HUES6 (cell line): ENCODE results near the gene HERC4.

Experiments
- H3K27ac ChIP-seq: 2 replicates; pipeline ENCODE4 v1.7.0; 2013; ENCODE audit warnings: low read depth, mild to moderate bottlenecking, low read length, inconsistent platforms
- H3K27me3 ChIP-seq: 2 replicates; pipeline ENCODE4 v1.6.1; 2013; ENCODE audit warnings: low read length; ENCODE audit not compliant: control insufficient read depth, insufficient read depth
- H3K36me3 ChIP-seq: 2 replicates; pipeline ENCODE4 v1.6.1; 2013; ENCODE audit warnings: low read length; ENCODE audit not compliant: control insufficient read depth, insufficient read depth
- H3K4me1 ChIP-seq: 2 replicates; pipeline ENCODE4 v1.6.1; 2013; ENCODE audit warnings: low read length; ENCODE audit not compliant: control insufficient read depth, insufficient read depth
- H3K4me3 ChIP-seq: 2 replicates; pipeline ENCODE4 v1.5.1; 2013; ENCODE audit warnings: low read depth, low read length
- H3K9ac ChIP-seq: one replicate; pipeline ENCODE4 v1.6.1; 2013; ENCODE audit warnings: mild to moderate bottlenecking, low read length
- H3K9me3 ChIP-seq: 2 replicates; pipeline ENCODE4 v1.6.1; 2013; ENCODE audit warnings: low read depth, low read length; ENCODE audit not compliant: control insufficient read depth, insufficient read depth

Gene HERC4

DNA sequence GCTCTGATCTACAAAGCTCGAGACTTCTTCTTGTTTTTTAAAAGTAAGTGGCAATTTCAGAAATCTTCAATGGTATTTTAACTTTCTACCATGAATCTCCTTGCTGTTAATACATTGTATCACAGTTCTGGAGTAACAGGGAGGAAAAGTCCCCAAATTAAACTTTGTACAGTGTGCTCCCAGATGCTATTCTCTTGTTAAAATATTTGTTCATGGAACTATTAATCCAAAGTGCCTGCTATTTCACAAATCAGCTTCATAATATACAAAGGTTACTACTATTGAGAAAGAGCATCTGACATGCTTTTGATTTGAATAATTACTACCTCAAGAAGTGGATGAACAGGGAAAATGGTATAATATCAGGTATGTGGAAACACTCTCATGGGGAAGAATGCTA, 154.0 kb downstream of the HERC4 start:
- Histone ChIP-seq H3K27me3 (no peaks in the 10 kb centered on the region), H3K27ac (no peak overlapping the region), H3K9me3 (no peaks in the 10 kb centered on the region), H3K36me3 (peaks cover 44% of the 10 kb centered on the region), H3K4me1 (no peaks in the 10 kb centered on the region), H3K9ac (no peak overlapping the region), H3K4me3 (no peak overlapping the region)

DNA sequence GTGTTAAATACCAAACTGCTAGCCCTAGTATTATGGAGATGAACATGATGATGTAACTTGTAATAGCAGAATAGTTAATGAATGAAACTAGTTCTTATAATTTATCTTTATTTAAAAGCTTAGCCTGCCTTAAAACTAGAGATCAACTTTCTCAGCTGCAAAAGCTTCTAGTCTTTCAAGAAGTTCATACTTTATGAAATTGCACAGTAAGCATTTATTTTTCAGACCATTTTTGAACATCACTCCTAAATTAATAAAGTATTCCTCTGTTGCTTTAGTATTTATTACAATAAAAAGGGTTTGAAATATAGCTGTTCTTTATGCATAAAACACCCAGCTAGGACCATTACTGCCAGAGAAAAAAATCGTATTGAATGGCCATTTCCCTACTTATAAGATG, 157.4 kb downstream of the HERC4 start:
- H3K27ac ChIP-seq = no peak overlapping the region

DNA sequence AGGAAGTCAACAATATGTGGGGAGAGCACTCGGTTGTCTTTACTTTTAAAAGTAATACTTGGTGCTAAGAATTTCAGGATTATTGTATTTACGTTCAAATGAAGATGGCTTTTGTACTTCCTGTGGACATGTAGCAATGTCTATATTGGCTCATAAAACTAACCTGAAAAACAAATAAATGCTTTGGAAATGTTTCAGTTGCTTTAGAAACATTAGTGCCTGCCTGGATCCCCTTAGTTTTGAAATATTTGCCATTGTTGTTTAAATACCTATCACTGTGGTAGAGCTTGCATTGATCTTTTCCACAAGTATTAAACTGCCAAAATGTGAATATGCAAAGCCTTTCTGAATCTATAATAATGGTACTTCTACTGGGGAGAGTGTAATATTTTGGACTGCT, 157.9 kb downstream of the HERC4 start:
- no peaks in the 10 kb centered on the region for H3K27me3 ChIP-seq
- peaks cover 60% of the 10 kb centered on the region for H3K36me3 ChIP-seq
- H3K4me3 ChIP-seq = no peak overlapping the region
- H3K9ac ChIP-seq = no peak overlapping the region
- H3K27ac ChIP-seq = 0 out of 2 replicates have a peak overlapping the region, but pooled peaks have one; percentile 11
- H3K4me1 ChIP-seq = no peaks in the 10 kb centered on the region; the same call in 1 of the 2 replicates
- no peaks in the 10 kb centered on the region for H3K9me3 ChIP-seq

More for the DNA sequence above, 157.4 kb downstream of the HERC4 start:
- Histone ChIP-seq H3K9me3 (no peaks in the 10 kb centered on the region), H3K4me1 (no peaks in the 10 kb centered on the region; the same call in 1 of the 2 replicates), H3K4me3 (no peak overlapping the region), H3K27me3 (no peaks in the 10 kb centered on the region), H3K9ac (no peak overlapping the region), H3K36me3 (peaks cover 59% of the 10 kb centered on the region)

DNA sequence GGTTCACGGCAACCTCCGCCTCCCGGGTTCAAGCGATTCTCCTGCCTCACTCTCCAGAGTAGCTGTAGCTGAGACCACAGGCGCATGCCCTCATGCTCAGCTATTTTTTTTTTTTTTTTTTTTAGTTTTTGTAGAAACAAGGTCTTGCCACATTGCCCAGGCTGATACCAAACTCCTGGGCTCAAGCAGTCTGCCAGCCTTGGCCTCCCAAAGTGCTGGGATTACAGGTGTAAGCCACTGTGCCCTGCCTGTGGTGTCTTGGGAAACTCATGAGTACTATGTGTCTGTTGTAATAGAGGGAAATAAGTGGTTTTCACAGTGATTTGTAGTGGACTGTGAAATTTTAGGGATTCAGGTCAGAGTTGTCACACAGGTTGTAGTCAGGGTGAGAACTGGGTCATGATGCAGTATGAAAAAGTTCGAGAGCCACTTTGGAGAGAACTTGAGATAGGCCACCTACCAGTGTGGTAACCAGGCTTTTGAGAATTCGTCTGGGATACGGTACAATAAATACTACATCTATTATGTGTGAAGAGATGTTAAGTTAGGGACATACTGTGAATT, 160.2 kb downstream of the HERC4 start:
- Histone ChIP-seq H3K27me3 (no peaks in the 10 kb centered on the region), H3K9ac (no peak overlapping the region), H3K4me1 (no peaks in the 10 kb centered on the region; the same call in 1 of the 2 replicates), H3K27ac (no peak overlapping the region), H3K9me3 (no peaks in the 10 kb centered on the region), H3K36me3 (peaks cover 80% of the 10 kb centered on the region), H3K4me3 (no peak overlapping the region)

DNA sequence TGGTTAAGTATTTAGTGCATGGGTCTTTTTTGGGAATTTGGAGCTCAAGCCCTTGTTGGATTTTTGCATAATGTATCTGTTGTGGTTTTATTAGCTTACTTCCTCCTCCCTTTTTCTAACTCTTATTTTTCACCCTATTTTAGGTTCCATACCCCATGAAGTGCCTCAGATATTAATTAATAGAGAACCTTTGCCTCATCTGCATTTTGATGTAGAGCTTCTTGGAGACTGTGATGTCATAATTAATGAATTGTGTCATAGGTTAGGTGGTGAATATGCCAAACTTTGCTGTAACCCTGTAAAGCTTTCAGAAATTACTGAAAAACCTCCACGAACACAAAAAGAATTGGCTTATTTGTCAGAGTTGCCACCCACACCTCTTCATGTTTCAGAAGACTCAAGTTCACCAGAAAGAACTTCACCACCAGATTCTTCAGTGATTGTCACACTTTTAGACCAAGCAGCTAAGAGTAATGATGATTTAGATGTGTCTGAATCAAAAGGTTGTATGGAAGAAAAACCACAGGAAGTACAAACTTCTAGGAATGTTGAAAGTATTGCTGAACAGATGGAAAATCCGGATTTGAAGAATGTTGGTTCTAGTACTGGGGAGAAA, 162.6 kb downstream of the HERC4 start:
- Histone ChIP-seq H3K4me3 (no peak overlapping the region), H3K9me3 (no peaks in the 10 kb centered on the region), H3K36me3 (peaks cover 96% of the 10 kb centered on the region), H3K9ac (no peak overlapping the region), H3K27ac (no peak overlapping the region), H3K4me1 (no peaks in the 10 kb centered on the region; the same call in 1 of the 2 replicates), H3K27me3 (no peaks in the 10 kb centered on the region)

DNA sequence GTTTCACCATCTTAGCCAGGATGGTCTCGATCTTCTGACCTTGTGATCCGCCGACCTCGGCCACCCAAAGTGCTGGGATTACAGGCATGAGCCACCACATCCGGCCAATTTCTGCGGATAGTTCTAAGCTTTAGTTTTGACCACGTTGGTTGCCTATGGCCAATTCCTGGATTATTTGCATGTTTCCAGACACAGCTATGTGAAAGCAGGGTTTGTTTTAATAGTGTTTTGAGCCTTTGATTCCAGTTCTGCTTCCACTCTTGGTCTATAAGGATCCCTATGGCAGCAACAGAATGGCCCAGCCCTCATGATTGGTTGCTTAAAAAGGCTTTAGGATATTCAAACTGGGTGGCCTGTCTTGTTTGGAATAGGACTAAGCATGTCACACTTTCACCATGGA, 171.5 kb downstream of the HERC4 start:
- peaks cover 4% of the 10 kb centered on the region; the same call in 1 of the 2 replicates for H3K4me1 ChIP-seq
- H3K9me3 ChIP-seq = no peaks in the 10 kb centered on the region
- no peaks in the 10 kb centered on the region for H3K27me3 ChIP-seq
- H3K27ac ChIP-seq = no peak overlapping the region
- H3K4me3 ChIP-seq = no peak overlapping the region
- no peak overlapping the region for H3K9ac ChIP-seq
- H3K36me3 ChIP-seq = peaks cover 90% of the 10 kb centered on the region

DNA sequence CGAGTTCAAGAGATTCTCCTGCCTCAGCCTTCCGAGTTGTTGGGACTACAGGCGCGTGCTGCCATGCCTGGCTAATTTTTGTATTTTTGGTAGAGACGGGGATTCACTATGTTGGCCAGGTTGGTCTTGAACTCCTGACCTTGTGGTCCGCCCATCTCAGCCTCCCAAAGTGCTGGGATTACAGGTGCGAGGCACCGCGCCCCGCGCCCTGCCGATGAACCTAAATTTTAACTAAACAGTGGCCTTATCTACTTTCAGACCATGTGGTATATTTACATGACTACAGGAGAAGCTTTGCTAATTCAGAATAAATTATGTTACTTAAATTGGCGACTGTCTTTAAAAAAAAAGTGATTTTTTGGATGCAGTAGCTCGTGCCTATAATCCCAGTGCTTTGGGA, 181.4 kb downstream of the HERC4 start:
- Histone ChIP-seq H3K9ac (no peak overlapping the region), H3K9me3 (no peaks in the 10 kb centered on the region), H3K4me1 (no peaks in the 10 kb centered on the region), H3K27ac (no peak overlapping the region), H3K27me3 (no peaks in the 10 kb centered on the region), H3K4me3 (no peak overlapping the region), H3K36me3 (peaks cover 99% of the 10 kb centered on the region)

DNA sequence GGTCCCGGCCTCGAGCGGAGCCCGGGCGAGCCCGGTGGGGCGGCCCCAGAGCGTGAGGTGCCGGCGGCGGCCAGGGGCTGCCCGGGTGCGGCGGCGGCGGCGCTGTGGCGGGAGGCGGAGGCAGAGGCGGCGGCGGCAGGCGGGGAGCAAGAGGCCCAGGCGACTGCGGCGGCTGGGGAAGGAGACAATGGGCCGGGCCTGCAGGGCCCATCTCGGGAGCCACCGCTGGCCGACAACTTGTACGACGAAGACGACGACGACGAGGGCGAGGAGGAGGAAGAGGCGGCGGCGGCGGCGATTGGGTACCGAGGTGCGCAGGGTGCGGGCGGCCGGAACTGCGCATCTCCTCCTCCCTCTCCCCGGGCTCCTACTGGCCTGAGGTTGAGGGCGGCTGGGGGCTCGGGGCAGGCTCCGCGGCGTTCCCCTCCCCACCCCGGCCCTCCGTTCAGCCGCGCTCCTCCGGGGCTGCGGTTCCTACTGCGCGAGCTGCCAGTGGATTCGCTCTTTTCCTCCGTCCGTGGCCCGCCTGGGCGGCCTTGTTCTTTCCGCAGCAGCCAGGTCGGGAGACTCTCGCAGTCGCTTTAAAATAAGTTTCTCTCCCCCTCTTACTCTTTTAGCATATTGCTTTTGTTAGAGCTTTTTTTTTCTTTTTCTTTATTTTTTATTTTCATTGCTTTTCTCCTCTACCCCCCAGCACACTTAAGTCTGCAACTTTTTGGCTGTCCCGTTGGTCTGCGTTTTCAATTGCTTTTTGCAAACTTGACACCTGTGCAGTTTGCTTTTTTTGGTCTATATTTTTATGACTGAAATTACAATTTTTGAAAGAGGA, 190.0 kb downstream of the HERC4 start:
- Histone ChIP-seq H3K4me3 (peak overlapping the region; percentile 88), H3K27me3 (no peaks in the 10 kb centered on the region), H3K4me1 (peaks cover 5% of the 10 kb centered on the region; the same call in 1 of the 2 replicates), H3K36me3 (peaks cover 37% of the 10 kb centered on the region), H3K9ac (peak overlapping the region; percentile 88), H3K9me3 (no peaks in the 10 kb centered on the region), H3K27ac (peak overlapping the region; percentile 80; the same call in 1 of the 2 replicates)

DNA sequence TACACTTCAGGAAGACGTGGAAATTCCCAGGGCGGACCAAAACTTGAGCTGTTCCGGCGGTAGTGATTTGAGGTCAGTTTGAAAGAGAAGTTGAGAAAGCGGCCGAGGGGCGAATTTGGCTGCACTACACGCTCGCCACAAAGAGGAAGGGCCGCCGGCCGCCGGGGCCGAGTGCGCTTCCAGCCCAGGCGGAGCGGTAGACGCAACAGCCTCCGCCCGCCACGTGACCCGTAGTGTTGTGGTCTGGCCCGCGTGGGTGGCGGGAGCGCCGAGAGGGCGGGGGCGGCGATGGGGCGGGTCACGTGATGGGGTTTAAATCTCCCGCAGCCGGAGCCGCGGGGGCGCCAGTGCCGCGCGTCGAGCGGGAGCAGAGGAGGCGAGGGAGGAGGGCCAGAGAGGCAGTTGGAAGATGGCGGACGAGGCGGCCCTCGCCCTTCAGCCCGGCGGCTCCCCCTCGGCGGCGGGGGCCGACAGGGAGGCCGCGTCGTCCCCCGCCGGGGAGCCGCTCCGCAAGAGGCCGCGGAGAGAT, 190.7 kb downstream of the HERC4 start, which contains the start of gene SIRT1:
Gene SIRT1 (plus strand): TSS at position 344 of the 529 bp plus-strand sequence. CDS start 66 bp downstream, at position 410.
- peak within 1 kb of the TSS; percentile 88 for H3K4me3 ChIP-seq
- H3K9me3 ChIP-seq = no peaks in the 10 kb centered on the region
- H3K4me1 ChIP-seq = peaks cover 5% of the 10 kb centered on the region; the same call in 1 of the 2 replicates
- no peaks in the 10 kb centered on the region for H3K27me3 ChIP-seq
- H3K9ac ChIP-seq = peak within 1 kb of the TSS; percentile 88
- peaks cover 30% of the 10 kb centered on the region for H3K36me3 ChIP-seq
- H3K27ac ChIP-seq = peak within 1 kb of the TSS; percentile 80; the same call in 1 of the 2 replicates

DNA sequence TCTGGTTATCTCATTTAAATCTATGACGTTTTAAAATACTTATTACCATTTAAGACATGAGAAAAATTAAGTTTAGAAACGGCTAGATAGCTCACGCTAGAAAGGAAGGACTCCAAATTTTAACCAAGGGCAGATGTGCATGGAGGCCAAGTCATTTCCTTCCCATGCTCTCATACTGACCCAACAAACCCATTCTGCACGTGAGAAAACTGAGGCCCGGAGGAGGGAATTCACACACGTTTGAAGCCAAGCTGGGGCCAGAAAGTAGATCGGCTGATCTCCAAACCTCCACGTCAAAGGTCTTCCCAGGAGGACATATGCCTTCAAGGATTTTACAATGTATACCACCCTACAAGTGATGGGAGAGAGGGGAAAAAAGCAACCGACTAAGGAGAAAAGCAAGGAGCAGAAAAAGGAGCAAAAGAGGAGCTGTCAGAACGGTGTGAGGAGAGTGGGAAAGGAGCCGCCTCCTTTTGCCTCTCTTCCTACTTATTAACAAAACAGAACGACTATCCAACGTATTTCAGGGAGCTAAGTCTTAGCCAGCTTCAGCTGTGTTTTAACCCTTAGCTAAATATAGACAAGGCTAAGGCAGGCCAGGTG, 191.3 kb downstream of the HERC4 start:
- Histone ChIP-seq H3K27me3 (no peaks in the 10 kb centered on the region), H3K36me3 (peaks cover 24% of the 10 kb centered on the region), H3K27ac (no peak overlapping the region; the same call in 1 of the 2 replicates), H3K4me3 (peak overlapping the region; percentile 88), H3K9me3 (no peaks in the 10 kb centered on the region), H3K4me1 (peaks cover 5% of the 10 kb centered on the region; the same call in 1 of the 2 replicates), H3K9ac (peak overlapping the region; percentile 73)
